ENCODE results near the gene POLR3G.

The POLR3G gene

GRCh38 chr5:90551376-90551775, 76.7 kb downstream of the POLR3G start:
- no peak for DNase-seq (ENCODE audit: low spot score)

DNA sequence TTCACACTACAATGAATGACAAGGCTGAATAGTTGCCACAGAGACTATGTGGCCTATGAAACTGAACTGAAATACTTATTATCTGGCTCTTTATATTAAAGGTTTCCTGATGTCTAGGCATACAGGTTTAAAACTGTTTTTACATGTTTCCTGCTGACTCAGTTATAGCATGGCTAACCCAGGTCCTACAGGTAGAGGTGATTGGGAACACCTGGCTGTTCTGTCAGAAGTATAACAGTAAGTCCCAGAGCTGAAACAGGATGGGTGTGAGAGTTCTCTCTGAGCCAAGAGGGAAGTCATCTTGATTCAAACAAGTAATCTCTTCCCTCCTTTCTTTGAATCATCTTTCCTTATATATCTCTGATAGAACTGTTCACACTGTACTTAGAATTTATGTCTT, 79.0 kb downstream of the POLR3G start:
- no peak for DNase-seq (ENCODE audit: low spot score)

GRCh38 chr5:90554358-90555006, 79.8 kb downstream of the POLR3G start:
- no peak for DNase-seq (ENCODE audit: low spot score)

DNA sequence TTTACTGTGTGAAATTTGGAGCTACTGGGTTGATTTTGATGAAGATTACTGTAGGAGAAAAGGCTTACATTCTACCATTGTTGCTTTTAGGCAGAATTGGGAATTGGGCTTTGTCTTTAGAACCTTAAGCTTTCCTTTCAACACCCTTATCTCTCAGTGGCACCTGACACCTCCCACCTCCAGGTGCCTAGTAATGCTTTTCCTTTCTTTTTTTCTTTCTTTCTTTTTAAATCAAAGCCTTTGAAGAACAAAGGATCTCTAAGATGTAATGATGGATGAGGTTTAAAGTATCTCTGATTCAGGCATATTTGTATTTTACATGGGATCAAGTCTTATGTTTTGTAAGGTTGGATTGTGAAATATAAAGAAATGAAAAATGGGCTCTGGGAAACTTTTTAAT, 81.0 kb downstream of the POLR3G start:
- no peak for DNase-seq (ENCODE audit: low spot score)

- DNase-seq (ENCODE audit: low spot score) = no peak
Observed at GRCh38 chr5:90557391-90557790, 82.7 kb downstream of the POLR3G start.

DNA sequence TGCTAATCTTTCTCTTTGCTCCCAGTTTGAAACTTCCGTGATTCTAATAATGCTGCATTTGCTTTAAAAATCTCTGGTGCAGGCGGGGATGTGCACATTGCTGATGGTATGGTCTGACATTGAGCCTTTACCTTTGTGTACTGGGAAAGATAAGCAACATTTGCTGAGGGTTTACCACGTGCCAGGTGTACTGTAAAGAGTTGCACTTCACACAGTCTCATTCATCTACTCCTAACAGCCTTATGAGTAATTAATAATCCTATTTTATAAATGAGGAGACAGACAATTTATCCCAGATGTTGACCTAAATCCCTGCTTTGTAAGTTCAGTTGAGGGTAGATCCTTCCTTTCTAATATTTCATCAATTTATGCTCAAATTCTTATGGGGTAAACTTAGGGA, 83.2 kb downstream of the POLR3G start:
- no peak for DNase-seq (ENCODE audit: low spot score)

DNA sequence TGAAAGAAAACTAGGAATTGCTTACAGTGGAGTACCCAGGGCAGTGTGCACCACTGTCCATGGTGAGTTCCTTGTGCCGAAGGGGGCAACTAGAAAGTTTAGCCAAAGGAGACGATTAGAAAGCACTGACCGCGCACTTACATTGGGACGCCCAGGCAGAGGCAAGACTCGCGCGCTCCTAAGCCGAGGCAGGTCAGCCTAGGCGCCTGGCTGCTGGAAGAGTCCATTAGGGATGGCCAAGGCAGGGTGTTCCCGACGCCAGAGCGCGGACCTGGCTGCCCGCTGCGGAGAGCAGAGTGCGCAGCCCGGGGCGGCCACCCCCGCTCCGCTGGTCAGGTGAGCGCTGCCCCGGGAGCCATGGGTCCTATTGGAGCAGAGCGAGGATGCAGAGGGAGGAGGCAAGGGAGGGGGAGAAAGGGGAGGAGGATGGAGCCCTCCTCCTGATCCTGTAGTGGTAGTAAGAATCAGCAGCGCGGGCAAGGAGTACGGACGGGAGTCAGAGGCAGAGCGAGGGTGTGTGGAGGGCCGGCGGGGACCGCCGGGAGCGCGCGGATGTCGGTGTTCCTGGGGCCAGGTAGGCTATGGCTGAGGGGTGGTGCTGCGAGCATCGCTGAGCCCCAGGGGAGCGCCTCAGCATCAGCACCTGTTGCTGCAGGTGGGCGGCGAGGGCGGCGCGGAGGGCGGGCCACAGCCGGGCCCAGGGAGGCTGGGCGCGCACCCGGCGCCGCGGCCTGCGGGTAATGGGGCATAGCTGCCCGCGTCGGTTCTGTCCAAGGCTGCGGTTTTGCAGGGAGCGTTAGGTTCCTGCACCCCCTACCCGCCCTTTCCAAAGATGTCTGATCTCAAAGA, 83.9 kb downstream of the POLR3G start, which contains the start of gene ADGRV1:
TSS of gene ADGRV1 (plus strand) at position 454 of the 849 bp plus-strand sequence. CDS start at position 553, 99 bp downstream.
- no peak for DNase-seq (ENCODE audit: low spot score)

- no peak for DNase-seq (ENCODE audit: low spot score)
Observed at GRCh38 chr5:90560771-90561170, 86.1 kb downstream of the POLR3G start.

GRCh38 chr5:90561766-90562165, 87.1 kb downstream of the POLR3G start:
- DNase-seq (ENCODE audit: low spot score) = no peak

DNA sequence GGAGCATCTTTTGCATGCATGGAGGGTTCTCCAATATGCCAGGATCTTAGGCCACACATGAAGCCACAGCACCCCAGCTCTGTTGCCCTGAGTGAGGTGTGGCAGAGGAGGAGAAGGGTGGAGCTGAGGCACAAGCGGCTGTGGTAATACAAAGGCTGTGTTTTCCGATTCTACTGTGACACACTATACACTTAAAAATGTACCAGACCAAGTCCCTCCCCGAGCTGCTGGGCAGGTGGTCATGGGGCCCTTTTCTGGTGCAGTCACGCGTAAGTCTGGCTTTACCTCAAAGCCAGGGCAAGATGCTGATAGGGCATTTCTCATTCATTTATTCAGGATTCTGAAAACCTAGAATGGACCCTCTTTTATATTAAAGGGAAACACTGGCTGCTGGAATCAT, 87.7 kb downstream of the POLR3G start:
- no peak for DNase-seq (ENCODE audit: low spot score)

GRCh38 chr5:90563108-90563507, 88.4 kb downstream of the POLR3G start:
- DNase-seq (ENCODE audit: low spot score) = no peak
